GM23338 (cell line): ENCODE measurements around the gene PRPSAP2.

ENCODE experiments used
- CREB1 ChIP-seq: fragments of 250-450 bp; sonication (Bioruptor Pico); IDR thresholded peaks from 2 replicates; pipeline ENCODE4 v1.5.0; 2020; ENCODE audit warnings: low read depth, mild to moderate bottlenecking, moderate library complexity
- EZH2 ChIP-seq: fragments of 200-600 bp; sonication (generic); IDR thresholded peaks from one replicate; pipeline ENCODE4 v1.8.0; 2017; ENCODE audit warnings: antibody characterized with exemption, mild to moderate bottlenecking, low read depth; ENCODE audit not compliant: unreplicated experiment
- EZH2phosphoT487 ChIP-seq: fragments of 200-600 bp; sonication (generic); IDR thresholded peaks from one replicate; pipeline ENCODE4 v1.8.1; 2018; ENCODE audit warnings: antibody characterized with exemption; ENCODE audit not compliant: unreplicated experiment
- JUNB ChIP-seq: IDR thresholded peaks from one replicate; pipeline ENCODE4 v1.6.1; 2016; ENCODE audit warnings: antibody characterized with exemption; ENCODE audit not compliant: unreplicated experiment
- NANOG ChIP-seq: IDR thresholded peaks from 2 replicates; pipeline ENCODE4 v1.6.1; 2016; ENCODE audit warnings: antibody characterized with exemption, borderline replicate concordance
- POLR2AphosphoS5 ChIP-seq: IDR thresholded peaks from 2 replicates; pipeline ENCODE4 v1.6.1; 2016; ENCODE audit warnings: antibody characterized with exemption, low read depth
- REST ChIP-seq: IDR thresholded peaks from one replicate; pipeline ENCODE4 v1.6.1; 2018; ENCODE audit warnings: antibody characterized with exemption; ENCODE audit not compliant: unreplicated experiment
- STAT1 ChIP-seq: IDR thresholded peaks from one replicate; pipeline ENCODE4 v1.6.1; 2016; ENCODE audit warnings: antibody characterized with exemption; ENCODE audit not compliant: unreplicated experiment
- ZNF114 ChIP-seq: fragments of 250-450 bp; sonication (Bioruptor Pico); IDR thresholded peaks from 2 replicates; pipeline ENCODE4 v1.5.0; 2020; ENCODE audit warnings: mild to moderate bottlenecking, moderate library complexity
- ZNF331 ChIP-seq: fragments of 250-450 bp; sonication (Bioruptor Pico); IDR thresholded peaks from 2 replicates; pipeline ENCODE4 v1.5.0; 2020; ENCODE audit warnings: low read depth, mild to moderate bottlenecking, moderate library complexity
- ZNF462 ChIP-seq: fragments of 250-450 bp; sonication (Bioruptor Pico); IDR thresholded peaks from 2 replicates; pipeline ENCODE4 v1.5.0; 2020; ENCODE audit warnings: mild to moderate bottlenecking, moderate library complexity
- TF ChIP-seq, protein P1 (sequence below), 2 experiments: fragments of 200-600 bp in 1 of 2; sonication (generic) in 1 of 2; conservative IDR thresholded peaks; 2 replicates each; pipeline versions ENCODE4 v1.5.1 to v1.6.1; 2016 to 2017; ENCODE audit warnings: antibody characterized with exemption in 2 of 2, low read depth in 2 of 2, mild to moderate bottlenecking in 2 of 2, moderate library complexity in 1 of 2
- TF ChIP-seq, protein P2 (sequence below): IDR thresholded peaks from 2 replicates; pipeline ENCODE4 v1.6.1; 2016; ENCODE audit warnings: antibody characterized with exemption

GRCh38 chr17:18968345-18968744 is 110.4 kb downstream of the PRPSAP2 start:
- TF ChIP-seq, protein P1, sequence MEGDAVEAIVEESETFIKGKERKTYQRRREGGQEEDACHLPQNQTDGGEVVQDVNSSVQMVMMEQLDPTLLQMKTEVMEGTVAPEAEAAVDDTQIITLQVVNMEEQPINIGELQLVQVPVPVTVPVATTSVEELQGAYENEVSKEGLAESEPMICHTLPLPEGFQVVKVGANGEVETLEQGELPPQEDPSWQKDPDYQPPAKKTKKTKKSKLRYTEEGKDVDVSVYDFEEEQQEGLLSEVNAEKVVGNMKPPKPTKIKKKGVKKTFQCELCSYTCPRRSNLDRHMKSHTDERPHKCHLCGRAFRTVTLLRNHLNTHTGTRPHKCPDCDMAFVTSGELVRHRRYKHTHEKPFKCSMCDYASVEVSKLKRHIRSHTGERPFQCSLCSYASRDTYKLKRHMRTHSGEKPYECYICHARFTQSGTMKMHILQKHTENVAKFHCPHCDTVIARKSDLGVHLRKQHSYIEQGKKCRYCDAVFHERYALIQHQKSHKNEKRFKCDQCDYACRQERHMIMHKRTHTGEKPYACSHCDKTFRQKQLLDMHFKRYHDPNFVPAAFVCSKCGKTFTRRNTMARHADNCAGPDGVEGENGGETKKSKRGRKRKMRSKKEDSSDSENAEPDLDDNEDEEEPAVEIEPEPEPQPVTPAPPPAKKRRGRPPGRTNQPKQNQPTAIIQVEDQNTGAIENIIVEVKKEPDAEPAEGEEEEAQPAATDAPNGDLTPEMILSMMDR (conservative IDR thresholded peaks at IDR 0.05; ENCODE audit: low read depth in 2 of 2) = no peak
- TF ChIP-seq POLR2AphosphoS5 (no peak), REST (no peak), EZH2phosphoT487 (no peak), EZH2 (no peak), ZNF331 (CRISPR knock-in tag) (no peak), ZNF114 (CRISPR knock-in tag) (no peak), CREB1 (CRISPR knock-in tag) (no peak), STAT1 (no peak), JUNB (no peak), ZNF462 (CRISPR knock-in tag) (no peak), NANOG (no peak)
- TF ChIP-seq, protein P2, sequence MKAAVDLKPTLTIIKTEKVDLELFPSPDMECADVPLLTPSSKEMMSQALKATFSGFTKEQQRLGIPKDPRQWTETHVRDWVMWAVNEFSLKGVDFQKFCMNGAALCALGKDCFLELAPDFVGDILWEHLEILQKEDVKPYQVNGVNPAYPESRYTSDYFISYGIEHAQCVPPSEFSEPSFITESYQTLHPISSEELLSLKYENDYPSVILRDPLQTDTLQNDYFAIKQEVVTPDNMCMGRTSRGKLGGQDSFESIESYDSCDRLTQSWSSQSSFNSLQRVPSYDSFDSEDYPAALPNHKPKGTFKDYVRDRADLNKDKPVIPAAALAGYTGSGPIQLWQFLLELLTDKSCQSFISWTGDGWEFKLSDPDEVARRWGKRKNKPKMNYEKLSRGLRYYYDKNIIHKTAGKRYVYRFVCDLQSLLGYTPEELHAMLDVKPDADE = no peak
